ENCODE data around the gene PTBP3.

GRCh38 chr9:112325127-112325526 lies 8.3 kb downstream of the PTBP3 start:
- TF ChIP-seq POLR2A (IDR thresholded peaks at IDR 0.05) = no peak
- no peak for TF ChIP-seq CTCF (IDR thresholded peaks at IDR 0.05)
